ENCODE measurements around the gene DHRS2. TPM values are rescaled to one million over a fixed set of nuclear protein-coding genes. Genes with fewer than 3 reads are reported as not detected.
A peak's percentile ranks its signal among the peaks of the same experiment; 100 is the strongest.

DHRS2 gene
- total and polyA plus RNA-seq, 2 of the 13 experiments (the other 11 are each of a cell fraction or from before 2014, with no cell fraction given) = 1,621 to 3,021 TPM

GRCh38 chr14:23605931-23606585, 30.1 kb upstream of the DHRS2 start (continued):
- no peak for TF ChIP-seq FOSL1 (CRISPR knock-in tag; IDR thresholded peaks at IDR 0.05; ENCODE audit: borderline replicate concordance)
- 0 out of 2 replicates have a peak, but pooled peaks have one; percentile 52 for TF ChIP-seq GLMP (CRISPR knock-in tag; IDR thresholded peaks at IDR 0.05; ENCODE audit: borderline replicate concordance)
- no peak for TF ChIP-seq GTF3A (CRISPR knock-in tag; conservative IDR thresholded peaks at IDR 0.05)
- 0 out of 4 replicates have a peak, but pooled peaks of 1 of the 2 experiments have one; percentile 7 for TF ChIP-seq POLR2A (IDR thresholded peaks at IDR 0.05; ENCODE audit: insufficient read depth in 1 of 2, low read depth in 2 of 2, low read length in 2 of 2)
- no peak for TF ChIP-seq IKZF4 (CRISPR knock-in tag; IDR thresholded peaks at IDR 0.05; ENCODE audit: borderline replicate concordance, low read depth, not compliant biosample characterization)
- TF ChIP-seq ZNF180 (CRISPR knock-in tag; IDR thresholded peaks at IDR 0.05; ENCODE audit: borderline replicate concordance, low read depth) = 0 out of 2 replicates have a peak, but pooled peaks have one; percentile 32
- no peak for TF ChIP-seq ZNF446 (CRISPR knock-in tag; IDR thresholded peaks at IDR 0.05)
- no peak for TF ChIP-seq ZNF781 (CRISPR knock-in tag; IDR thresholded peaks at IDR 0.05; ENCODE audit: borderline replicate concordance, not compliant biosample characterization)
- no peak for TF ChIP-seq FIP1L1 (IDR thresholded peaks at IDR 0.05; ENCODE audit: borderline replicate concordance, insufficient read depth, low read depth, low read length)

- DNase-seq (ENCODE audit: low spot score) (no peak), FAIRE-seq (no peak), ATAC-seq (no peak)
- Histone ChIP-seq H3K36me3 (replicated peaks in 1 of 2; ENCODE audit: control insufficient read depth in 1 of 2, insufficient read depth in 2 of 2, low read length in 2 of 2) (no peaks in the 10 kb centered on the region), H3K9me3 (ENCODE audit: low read length) (no peaks in the 10 kb centered on the region), H3K27me3 (ENCODE audit: control insufficient read depth in 1 of 2, insufficient read depth in 2 of 2, low read length in 2 of 2) (no peaks in the 10 kb centered on the region), H3K27ac (ENCODE audit: extremely low read length, insufficient read depth, low read length) (peak overlapping the region; percentile 89), H3K4me1 (ENCODE audit: insufficient read depth, low read length) (peaks cover 88% of the 10 kb centered on the region), H4K20me1 (ENCODE audit: insufficient read depth, low read length) (no peaks in the 10 kb centered on the region), H3K79me2 (ENCODE audit: insufficient read depth, low read length) (no peaks in the 10 kb centered on the region), H3K4me3 (replicated peaks in 1 of 3; ENCODE audit: insufficient read depth in 1 of 3, low read depth in 2 of 3, low read length in 3 of 3) (no peak overlapping the region), H2AFZ (ENCODE audit: low read length) (no peak overlapping the region), H3K4me2 (ENCODE audit: low read depth, low read length) (peak overlapping the region; percentile 86), H3K9ac (ENCODE audit: insufficient read depth, low read depth, low read length) (no peak overlapping the region)
- no TSS peak for BruUV-seq (replicated peaks)
- POLR2A ChIA-PET = interaction anchor here (0.7 to 14.7 kb wide), 7 partner anchors 7 to 632 kb away, joined by 3 to 1105 read pairs (median 8); partner anchors contain the start of gene DHRS2
- 93% methylated on average over 1 of the region's 1 CpG for WGBS (ENCODE audit: low lambda C conversion rate)
- CTCF ChIA-PET (ENCODE audit: low intra/inter-chr PET ratio, low total read pairs) = no interaction called here
- intact Hi-C loops (cut with micrococcal nuclease; ENCODE audit: unreplicated experiment) (no loop called here), in situ Hi-C loops (cut with HindIII; ENCODE audit: extremely low pct_ligation_motif_present, low pct_unique_long_range_greater_than_20kb) (no loop called here)
- TF ChIP-seq SMYD3 (CRISPR knock-in tag; IDR thresholded peaks at IDR 0.05) (no peak), ELF3 (CRISPR knock-in tag; IDR thresholded peaks at IDR 0.05) (no peak), FOXM1 (CRISPR knock-in tag; IDR thresholded peaks at IDR 0.05) (no peak), ZHX1 (CRISPR knock-in tag; IDR thresholded peaks at IDR 0.05; ENCODE audit: low read depth) (no peak), ZNF563 (CRISPR knock-in tag; IDR thresholded peaks at IDR 0.05) (no peak), ZNF550 (CRISPR knock-in tag; IDR thresholded peaks at IDR 0.05; ENCODE audit: borderline replicate concordance) (0 out of 2 replicates have a peak, but pooled peaks have one; percentile 68), HNRNPL (IDR thresholded peaks at IDR 0.05; ENCODE audit: low read depth, low read length) (no peak), SALL1 (CRISPR knock-in tag; IDR thresholded peaks at IDR 0.05) (no peak), ZNF350 (CRISPR knock-in tag; IDR thresholded peaks at IDR 0.05; ENCODE audit: borderline replicate concordance, low read depth) (0 out of 2 replicates have a peak, but pooled peaks have one; percentile 41), ZBTB7B (CRISPR knock-in tag; IDR thresholded peaks at IDR 0.05) (0 out of 2 replicates have a peak, but pooled peaks have one; percentile 13), ZNF607 (CRISPR knock-in tag; IDR thresholded peaks at IDR 0.05; ENCODE audit: borderline replicate concordance) (no peak)
Observed at GRCh38 chr14:23608454-23608853, 27.7 kb upstream of the DHRS2 start.

Measured in HepG2 (cell line).